Heart right ventricle (tissue), 16 donors: ENCODE results near the gene CNPY4. TPM values are rescaled to one million over a fixed set of nuclear protein-coding genes. Genes with fewer than 3 reads are reported as not detected.

Source experiments
- ATAC-seq, 8 donors: fragments of 200-7000 bp; cut with Tn5 transposase; one replicate each; pipeline ENCODE4 v1.9.1; 2020; ENCODE audit warnings: mild to moderate bottlenecking in 8 of 8, moderate library complexity in 8 of 8, moderate number of reproducible peaks in 1 of 8
- DNase-seq, 2 donors: peaks; one replicate each; pipeline ENCODE4 v3.0.0-alpha.2; 2020
- H3K27ac ChIP-seq, 10 donors: fragments of 200-600 bp; sonication (generic) in 2 of 10; one replicate each; pipeline versions ENCODE4 v1.5.0 to v1.8.0; 2020 to 2022; ENCODE audit warnings: mild to moderate bottlenecking in 3 of 10
- H3K27me3 ChIP-seq, 7 donors: fragments of 200-600 bp; one replicate each; pipeline ENCODE4 v1.8.0; 2021 to 2022; ENCODE audit warnings: mild to moderate bottlenecking in 2 of 7
- H3K36me3 ChIP-seq, 9 donors: fragments of 200-600 bp; sonication (generic) in 1 of 9; one replicate each; pipeline versions ENCODE4 v1.5.0 to v1.8.0; 2020 to 2022; ENCODE audit warnings: mild to moderate bottlenecking in 2 of 9
- H3K4me1 ChIP-seq, 9 donors: fragments of 200-600 bp; sonication (generic) in 1 of 9; one replicate each; pipeline versions ENCODE4 v1.5.0 to v1.8.0; 2020 to 2022; ENCODE audit warnings: mild to moderate bottlenecking in 4 of 9
- H3K4me3 ChIP-seq, 10 donors: fragments of 200-600 bp; sonication (generic) in 2 of 10; one replicate each; pipeline versions ENCODE4 v1.5.0 to v1.8.0; 2020 to 2022; ENCODE audit warnings: mild to moderate bottlenecking in 7 of 10, moderate library complexity in 2 of 10
- H3K9me3 ChIP-seq, 11 donors: fragments of 200-600 bp in 10 of 11; sonication (generic) in 2 of 11; one replicate each; pipeline versions ENCODE4 v1.5.0 to v1.8.0; 2013 to 2022; ENCODE audit warnings: mild to moderate bottlenecking in 2 of 11, control low read depth in 1 of 11, moderate library complexity in 1 of 11
- WGBS, 2 donors: extraction: QIAGEN DNeasy Blood & Tissue Kit; methylation state at CpG; one replicate each; pipeline ENCODE4 v1.1.7; 2013; ENCODE audit warnings: inconsistent platforms in 1 of 2; 5-methylcytosine and 5-hydroxymethylcytosine counted together
- intact Hi-C, 10 donors: fragments of 100-400 bp; cut with DNase I; formaldehyde crosslinking; loops; one replicate each; pipeline versions ENCODE4 v1.11.1 to v1.14.2; 2022
- microRNA-seq, 2 donors: library from miRNA; unstranded; fragments of <30 nt; microRNA quantifications; one replicate each; pipeline ENCODE4 v1.2.0, GENCODE V29; 2021
- polyA plus RNA-seq, 2 donors: library from polyadenylated mRNA; stranded (reverse); fragments of 200-250 nt; gene quantifications; one replicate each; pipeline ENCODE4 v1.2.3, GENCODE V29; 2013
- total RNA-seq, 10 donors: library from RNA; stranded (reverse); fragmentation: NEBNext Ultra II Directional in 3 of 10; extraction: Animal tissue kit (Norgen Biotek cat#: 25700) in 3 of 10; gene quantifications; one replicate each; pipeline versions ENCODE4 v1.2.1 to v1.2.4, GENCODE V29; 2021 to 2023
- TF ChIP-seq, protein P1 (sequence below), 9 donors: fragments of 200-600 bp; sonication (generic) in 2 of 9; IDR thresholded peaks; one replicate each; pipeline versions ENCODE4 v1.5.0 to v1.8.0; 2021 to 2022; ENCODE audit warnings: antibody characterized with exemption in 9 of 9, mild to moderate bottlenecking in 5 of 9, moderate library complexity in 1 of 9
- donor health status: Arrhythmogenic right ventricular cardiomyopathy.
- donor health status: ischemic (EF 13 %, LVEDD 7.1; RV severe dilation, severe dysfunction).
- donor health status: healthy with polysubstance abuse.
- donor health status: DM: no; HTN: yes; CAD: no.
- donor health status: DM: no; HTN: no; CAD: no.
- donor health status: ischemic (EF 25% LVEDD 6.9; RV normal size, moderate dysfunction).
- donor health status: ischemic (EF 25% LVEDD 5.7; RV mildly dilated, moderate dysfunction).
- donor health status: healthy.
- donor health status: DM: yes; HTN: yes; CAD: no.
- donor health status: Ischemic cardiomyopathy.
- donor health status: ischemic (EF 35%, LVEDD 5.7; RV mildly dilated, moderate dysfunction).
- donor health status: nonischemic (EF 11% LVEDD 7.7; RV severe dilation, severe dysfunction).
- donor health status: DM: yes; HTN: yes; CAD: no.
- donor health status: PGD.
- donor health status: ischemic (EF 29% LVEDD 5.4; RV normal size, mild dysfunction).
- donor health status: nonischemic (EF 23%, LVEDD 6.1; RV moderate dilation, normal function).

Gene CNPY4
- total and polyA plus RNA-seq, 12 donors = 4.9 to 13.7 (median 7.4) TPM

DNA sequence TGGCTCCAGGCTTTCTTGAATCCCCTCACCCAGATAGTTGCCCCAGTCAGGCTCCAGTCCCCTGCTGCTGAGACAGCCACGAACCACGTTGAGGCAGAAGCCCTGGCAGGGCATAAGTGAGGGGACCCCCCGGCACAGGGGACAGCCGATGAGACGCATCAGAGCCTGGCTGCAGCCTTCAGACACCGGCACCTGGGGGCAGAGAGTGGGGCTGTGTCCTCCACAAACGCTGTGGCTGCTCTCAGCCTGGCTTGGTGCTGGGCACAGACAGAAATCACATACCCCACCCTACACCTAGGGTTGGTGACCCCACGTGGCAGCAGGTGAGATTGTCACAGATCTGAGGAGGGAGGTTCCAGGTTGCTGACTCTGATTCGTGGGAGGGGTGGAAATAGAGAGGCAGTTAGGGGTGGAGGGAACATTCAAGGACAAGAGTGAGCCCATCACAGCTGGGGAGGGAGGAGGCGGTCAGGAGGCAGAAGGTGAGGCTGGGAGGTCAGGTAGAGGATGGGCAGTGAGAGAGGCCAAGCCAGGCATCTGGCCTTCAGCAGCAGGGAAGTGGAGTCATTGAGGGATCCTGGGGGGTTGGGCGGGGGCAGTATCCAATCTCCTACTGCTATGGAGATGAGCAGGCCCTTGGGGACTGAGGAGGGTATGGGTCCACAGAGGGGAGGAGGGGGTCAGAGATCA, 54.5 kb downstream of the CNPY4 start:
- ATAC-seq = no peak
- no peaks in the 10 kb centered on the region for H3K36me3 ChIP-seq
- peaks cover 0 to 49% (median 25%) of the 10 kb centered on the region in 7 donors for H3K27me3 ChIP-seq
- no peaks in the 10 kb centered on the region for H3K9me3 ChIP-seq
- intact Hi-C loops = no loop called here
- DNase-seq = no peak
- TF ChIP-seq, protein P1, sequence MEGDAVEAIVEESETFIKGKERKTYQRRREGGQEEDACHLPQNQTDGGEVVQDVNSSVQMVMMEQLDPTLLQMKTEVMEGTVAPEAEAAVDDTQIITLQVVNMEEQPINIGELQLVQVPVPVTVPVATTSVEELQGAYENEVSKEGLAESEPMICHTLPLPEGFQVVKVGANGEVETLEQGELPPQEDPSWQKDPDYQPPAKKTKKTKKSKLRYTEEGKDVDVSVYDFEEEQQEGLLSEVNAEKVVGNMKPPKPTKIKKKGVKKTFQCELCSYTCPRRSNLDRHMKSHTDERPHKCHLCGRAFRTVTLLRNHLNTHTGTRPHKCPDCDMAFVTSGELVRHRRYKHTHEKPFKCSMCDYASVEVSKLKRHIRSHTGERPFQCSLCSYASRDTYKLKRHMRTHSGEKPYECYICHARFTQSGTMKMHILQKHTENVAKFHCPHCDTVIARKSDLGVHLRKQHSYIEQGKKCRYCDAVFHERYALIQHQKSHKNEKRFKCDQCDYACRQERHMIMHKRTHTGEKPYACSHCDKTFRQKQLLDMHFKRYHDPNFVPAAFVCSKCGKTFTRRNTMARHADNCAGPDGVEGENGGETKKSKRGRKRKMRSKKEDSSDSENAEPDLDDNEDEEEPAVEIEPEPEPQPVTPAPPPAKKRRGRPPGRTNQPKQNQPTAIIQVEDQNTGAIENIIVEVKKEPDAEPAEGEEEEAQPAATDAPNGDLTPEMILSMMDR (IDR thresholded peaks at IDR 0.05) = no peak
- 93% methylated on average over 11 of the region's 11 CpGs for WGBS, 2 donors
- peaks cover 2 to 32% (median 19%) of the 10 kb centered on the region in 9 donors for H3K4me1 ChIP-seq
- H3K4me3 ChIP-seq = no peak overlapping the region
- H3K27ac ChIP-seq = no peak overlapping the region

DNA sequence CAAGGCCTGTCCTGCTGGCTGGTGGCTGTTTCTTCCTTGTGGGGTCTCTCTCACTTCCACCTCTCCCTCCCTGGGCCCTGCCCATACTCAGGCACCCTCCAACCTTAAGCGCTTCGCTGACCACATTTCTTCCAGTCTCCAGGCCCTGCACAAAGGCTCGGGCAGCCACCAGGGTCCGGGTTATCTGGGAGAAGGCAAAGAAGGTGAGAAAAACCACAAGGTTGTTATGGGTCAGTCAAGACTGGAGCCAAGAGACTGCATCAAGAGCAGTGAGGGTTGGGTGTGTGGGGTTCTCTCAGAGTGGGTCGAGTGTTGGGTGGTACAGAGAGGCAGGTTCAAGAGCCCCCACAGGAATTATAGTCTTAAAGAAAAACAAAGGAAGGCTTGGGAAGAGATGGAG, 55.1 kb downstream of the CNPY4 start:
- TF ChIP-seq, protein P1 (IDR thresholded peaks at IDR 0.05) = no peak
- ATAC-seq = no peak
- Histone ChIP-seq H3K27me3 (peaks cover 0 to 46% (median 25%) of the 10 kb centered on the region in 7 donors), H3K4me1 (peaks cover 2 to 31% (median 19%) of the 10 kb centered on the region in 9 donors), H3K4me3 (no peak overlapping the region), H3K36me3 (no peaks in the 10 kb centered on the region), H3K27ac (no peak overlapping the region), H3K9me3 (no peaks in the 10 kb centered on the region)
- DNase-seq = no peak
- intact Hi-C loops = no loop called here
- 91% methylated on average over 5 of the region's 5 CpGs for WGBS, 2 donors

Small RNA genes within 50 kb of the gene (microRNA-seq; reads per million reads assigned to microRNA genes)
- 1,747 to 1,770 reads per million in 2 donors for gene MIR106B
- gene MIR25 = 243 to 281 reads per million in 2 donors
- gene MIR4658 = 0 reads per million in 2 donors
- 2,289 to 2,410 reads per million in 2 donors for gene MIR93

Other genes starting within 250 kb of the CNPY4 start
- not detected for gene OR2AE1, start 242.6 kb upstream of the CNPY4 start, total RNA-seq
- not detected for gene OR2AE1, start 242.6 kb upstream of the CNPY4 start, polyA plus RNA-seq
- gene TRIM4, start 200.1 kb upstream of the CNPY4 start, total RNA-seq = 1 to 10 TPM; 5.0 to 9.6 (median 6.6) TPM
- 1 to 10 TPM; 6.8 to 8.6 TPM for gene TRIM4, start 200.1 kb upstream of the CNPY4 start, polyA plus RNA-seq
- gene GJC3, start 190.0 kb upstream of the CNPY4 start, total RNA-seq = under 1 TPM in 1 of 10 donors, not detected in 9; 0.44 TPM
- gene GJC3, start 190.0 kb upstream of the CNPY4 start, polyA plus RNA-seq = under 1 TPM in 1 of 2 donors, not detected in 1; 0.29 TPM
- gene AZGP1, start 143.6 kb upstream of the CNPY4 start, total RNA-seq = 100 to 1,000 TPM in 4 of 10 donors, 10 to 100 TPM in 6; 37.8 to 335 (median 74.4) TPM
- gene AZGP1, start 143.6 kb upstream of the CNPY4 start, polyA plus RNA-seq = 100 to 1,000 TPM; 148 to 183 TPM
- gene ZKSCAN1, start 104.0 kb upstream of the CNPY4 start, total RNA-seq = 10 to 100 TPM; 37.4 to 68.9 (median 49.7) TPM
- 10 to 100 TPM in 1 of 2 donors, 1 to 10 TPM in 1; 4.7 to 15.7 TPM for gene ZKSCAN1, start 104.0 kb upstream of the CNPY4 start, polyA plus RNA-seq
- 1 to 10 TPM; 5.4 to 10.0 (median 6.9) TPM for gene ZSCAN21, start 69.9 kb upstream of the CNPY4 start, total RNA-seq
- 1 to 10 TPM; 5.8 to 8.3 TPM for gene ZSCAN21, start 69.9 kb upstream of the CNPY4 start, polyA plus RNA-seq
- 10 to 100 TPM; 14.1 to 17.8 (median 15.3) TPM for gene ZNF3, start 37.9 kb upstream of the CNPY4 start, total RNA-seq
- 10 to 100 TPM in 1 of 2 donors, 1 to 10 TPM in 1; 9.0 to 17.7 TPM for gene ZNF3, start 37.9 kb upstream of the CNPY4 start, polyA plus RNA-seq
- 100 to 1,000 TPM; 106 to 130 (median 113) TPM for gene COPS6, start 30.7 kb upstream of the CNPY4 start, total RNA-seq
- 100 to 1,000 TPM; 121 to 135 TPM for gene COPS6, start 30.7 kb upstream of the CNPY4 start, polyA plus RNA-seq
- 10 to 100 TPM; 11.6 to 30.4 (median 15.5) TPM for gene MCM7, start 18.2 kb upstream of the CNPY4 start, total RNA-seq
- 10 to 100 TPM; 22.7 to 25.1 TPM for gene MCM7, start 18.2 kb upstream of the CNPY4 start, polyA plus RNA-seq
- gene AP4M1, start 18.0 kb upstream of the CNPY4 start, total RNA-seq = 10 to 100 TPM in 9 of 10 donors, 1 to 10 TPM in 1; 8.4 to 14.4 (median 11.0) TPM
- gene AP4M1, start 18.0 kb upstream of the CNPY4 start, polyA plus RNA-seq = 10 to 100 TPM; 15.9 to 20.6 TPM
- gene TAF6, start 276 bp upstream of the CNPY4 start, total RNA-seq = 10 to 100 TPM; 28.0 to 43.3 (median 31.0) TPM
- 10 to 100 TPM; 23.5 to 33.6 TPM for gene TAF6, start 276 bp upstream of the CNPY4 start, polyA plus RNA-seq
- gene MBLAC1, start 7.3 kb downstream of the CNPY4 start, total RNA-seq = 1 to 10 TPM; 1.2 to 3.5 (median 2.0) TPM
- gene MBLAC1, start 7.3 kb downstream of the CNPY4 start, polyA plus RNA-seq = 1 to 10 TPM; 2.6 to 2.9 TPM
- gene LAMTOR4, start 29.3 kb downstream of the CNPY4 start, total RNA-seq = 100 to 1,000 TPM in 1 of 10 donors, 10 to 100 TPM in 9; 72.3 to 102 (median 88.5) TPM
- 100 to 1,000 TPM; 147 to 210 TPM for gene LAMTOR4, start 29.3 kb downstream of the CNPY4 start, polyA plus RNA-seq
- 10 to 100 TPM in 1 of 10 donors, 1 to 10 TPM in 9; 3.9 to 10.8 (median 7.6) TPM for gene TRAPPC14, start 39.1 kb downstream of the CNPY4 start, total RNA-seq
- gene TRAPPC14, start 39.1 kb downstream of the CNPY4 start, polyA plus RNA-seq = 10 to 100 TPM in 1 of 2 donors, 1 to 10 TPM in 1; 7.8 to 17.5 TPM
- 1 to 10 TPM in 9 of 10 donors, under 1 TPM in 1; 1.00 to 3.1 (median 1.5) TPM for gene GAL3ST4, start 49.0 kb downstream of the CNPY4 start, total RNA-seq
- 1 to 10 TPM; 1.1 to 1.6 TPM for gene GAL3ST4, start 49.0 kb downstream of the CNPY4 start, polyA plus RNA-seq
- 1 to 10 TPM in 1 of 10 donors, under 1 TPM in 7, not detected in 2; 0.11 to 1.1 (median 0.50) TPM for gene GPC2, start 57.7 kb downstream of the CNPY4 start, total RNA-seq
- under 1 TPM; 0.51 TPM for gene GPC2, start 57.7 kb downstream of the CNPY4 start, polyA plus RNA-seq
- 1 to 10 TPM in 3 of 10 donors, under 1 TPM in 6, not detected in 1; 0.32 to 1.5 (median 0.47) TPM for gene STAG3, start 58.3 kb downstream of the CNPY4 start, total RNA-seq
- gene STAG3, start 58.3 kb downstream of the CNPY4 start, polyA plus RNA-seq = under 1 TPM; 0.13 to 0.66 TPM
- gene PVRIG, start 100.3 kb downstream of the CNPY4 start, total RNA-seq = 1 to 10 TPM in 1 of 10 donors, not detected in 9; 2.1 TPM
- under 1 TPM; 0.22 to 0.59 TPM for gene PVRIG, start 100.3 kb downstream of the CNPY4 start, polyA plus RNA-seq
- not detected for gene SPDYE3, start 188.1 kb downstream of the CNPY4 start, total RNA-seq
- under 1 TPM; 0.04 to 0.15 TPM for gene SPDYE3, start 188.1 kb downstream of the CNPY4 start, polyA plus RNA-seq
- gene PILRB, start 238.5 kb downstream of the CNPY4 start, total RNA-seq = 10 to 100 TPM in 6 of 10 donors, 1 to 10 TPM in 4; 7.3 to 15.5 (median 10.5) TPM
- gene PILRB, start 238.5 kb downstream of the CNPY4 start, polyA plus RNA-seq = 10 to 100 TPM; 14.5 to 69.1 TPM